ENCODE data around the gene MIOX.

Gene MIOX

GRCh38 chr22:50456466-50457234, 30.0 kb upstream of the MIOX start:
- H3K27me3 ChIP-seq (ENCODE audit: control insufficient read depth in 1 of 2, insufficient read depth in 2 of 2, low read length in 2 of 2): no peaks in the 10 kb centered on the region
- no peaks in the 10 kb centered on the region for H3K9me3 ChIP-seq (ENCODE audit: control insufficient read depth in 2 of 2, low read length in 2 of 2)
- H3K4me3 ChIP-seq (ENCODE audit: low read length in 2 of 2): no peak overlapping the region
- H3K4me1 ChIP-seq (ENCODE audit: control insufficient read depth, insufficient read depth, low read length): no peaks in the 10 kb centered on the region
- no peak overlapping the region for H3K27ac ChIP-seq (ENCODE audit: low read length)
- H3K36me3 ChIP-seq (ENCODE audit: control insufficient read depth in 2 of 2, insufficient read depth in 2 of 2, low read length in 2 of 2): peaks cover 40 to 49% of the 10 kb centered on the region in 2 donors
- no peak overlapping the region for H3K9ac ChIP-seq (ENCODE audit: low read length in 2 of 2)

- no peak overlapping the region for H3K4me3 ChIP-seq (ENCODE audit: low read length in 2 of 2)
- H3K9me3 ChIP-seq (ENCODE audit: control insufficient read depth in 2 of 2, low read length in 2 of 2): no peaks in the 10 kb centered on the region
- H3K4me1 ChIP-seq (ENCODE audit: control insufficient read depth, insufficient read depth, low read length): no peaks in the 10 kb centered on the region
- H3K9ac ChIP-seq (ENCODE audit: low read length in 2 of 2): no peak overlapping the region
- peaks cover 51 to 60% of the 10 kb centered on the region in 2 donors for H3K36me3 ChIP-seq (ENCODE audit: control insufficient read depth in 2 of 2, insufficient read depth in 2 of 2, low read length in 2 of 2)
- H3K27ac ChIP-seq (ENCODE audit: low read length): no peak overlapping the region
- H3K27me3 ChIP-seq (ENCODE audit: control insufficient read depth in 1 of 2, insufficient read depth in 2 of 2, low read length in 2 of 2): no peaks in the 10 kb centered on the region
Observed at GRCh38 chr22:50459016-50459415, 27.6 kb upstream of the MIOX start.

GRCh38 chr22:50459496-50460140, 27.0 kb upstream of the MIOX start:
- no peaks in the 10 kb centered on the region for H3K9me3 ChIP-seq (ENCODE audit: control insufficient read depth in 2 of 2, low read length in 2 of 2)
- H3K4me3 ChIP-seq (ENCODE audit: low read length in 2 of 2): no peak overlapping the region
- no peaks in the 10 kb centered on the region for H3K4me1 ChIP-seq (ENCODE audit: control insufficient read depth, insufficient read depth, low read length)
- H3K9ac ChIP-seq (ENCODE audit: low read length in 2 of 2): no peak overlapping the region
- H3K36me3 ChIP-seq (ENCODE audit: control insufficient read depth in 2 of 2, insufficient read depth in 2 of 2, low read length in 2 of 2): peaks cover 53 to 63% of the 10 kb centered on the region in 2 donors
- no peak overlapping the region for H3K27ac ChIP-seq (ENCODE audit: low read length)
- H3K27me3 ChIP-seq (ENCODE audit: control insufficient read depth in 1 of 2, insufficient read depth in 2 of 2, low read length in 2 of 2): no peaks in the 10 kb centered on the region

GRCh38 chr22:50460938-50461337, 25.7 kb upstream of the MIOX start:
- H3K27me3 ChIP-seq (ENCODE audit: control insufficient read depth in 1 of 2, insufficient read depth in 2 of 2, low read length in 2 of 2): no peaks in the 10 kb centered on the region
- no peaks in the 10 kb centered on the region for H3K9me3 ChIP-seq (ENCODE audit: control insufficient read depth in 2 of 2, low read length in 2 of 2)
- no peak overlapping the region for H3K9ac ChIP-seq (ENCODE audit: low read length in 2 of 2)
- H3K4me1 ChIP-seq (ENCODE audit: control insufficient read depth, insufficient read depth, low read length): no peaks in the 10 kb centered on the region
- H3K27ac ChIP-seq (ENCODE audit: low read length): no peak overlapping the region
- peaks cover 59 to 64% of the 10 kb centered on the region in 2 donors for H3K36me3 ChIP-seq (ENCODE audit: control insufficient read depth in 2 of 2, insufficient read depth in 2 of 2, low read length in 2 of 2)
- no peak overlapping the region for H3K4me3 ChIP-seq (ENCODE audit: low read length in 2 of 2)

- no peak overlapping the region for H3K27ac ChIP-seq (ENCODE audit: low read length)
- no peak overlapping the region for H3K9ac ChIP-seq (ENCODE audit: low read length in 2 of 2)
- H3K4me1 ChIP-seq (ENCODE audit: control insufficient read depth, insufficient read depth, low read length): no peaks in the 10 kb centered on the region
- no peaks in the 10 kb centered on the region for H3K27me3 ChIP-seq (ENCODE audit: control insufficient read depth in 1 of 2, insufficient read depth in 2 of 2, low read length in 2 of 2)
- no peak overlapping the region for H3K4me3 ChIP-seq (ENCODE audit: low read length in 2 of 2)
- H3K36me3 ChIP-seq (ENCODE audit: control insufficient read depth in 2 of 2, insufficient read depth in 2 of 2, low read length in 2 of 2): peaks cover 61 to 66% of the 10 kb centered on the region in 2 donors
- H3K9me3 ChIP-seq (ENCODE audit: control insufficient read depth in 2 of 2, low read length in 2 of 2): no peaks in the 10 kb centered on the region
Observed at GRCh38 chr22:50461536-50461935, 25.1 kb upstream of the MIOX start.

- Histone ChIP-seq H3K4me3 (ENCODE audit: low read length in 2 of 2) (no peak overlapping the region), H3K27ac (ENCODE audit: low read length) (no peak overlapping the region), H3K27me3 (ENCODE audit: control insufficient read depth in 1 of 2, insufficient read depth in 2 of 2, low read length in 2 of 2) (no peaks in the 10 kb centered on the region), H3K36me3 (ENCODE audit: control insufficient read depth in 2 of 2, insufficient read depth in 2 of 2, low read length in 2 of 2) (peaks cover 66 to 69% of the 10 kb centered on the region in 2 donors), H3K9me3 (ENCODE audit: control insufficient read depth in 2 of 2, low read length in 2 of 2) (no peaks in the 10 kb centered on the region), H3K9ac (ENCODE audit: low read length in 2 of 2) (no peak overlapping the region), H3K4me1 (ENCODE audit: control insufficient read depth, insufficient read depth, low read length) (no peaks in the 10 kb centered on the region)
Observed at GRCh38 chr22:50461979-50462540, 24.6 kb upstream of the MIOX start.

GRCh38 chr22:50463188-50463900, 23.3 kb upstream of the MIOX start:
- Histone ChIP-seq H3K36me3 (ENCODE audit: control insufficient read depth in 2 of 2, insufficient read depth in 2 of 2, low read length in 2 of 2) (peaks cover 67 to 69% of the 10 kb centered on the region in 2 donors), H3K4me1 (ENCODE audit: control insufficient read depth, insufficient read depth, low read length) (no peaks in the 10 kb centered on the region), H3K9ac (ENCODE audit: low read length in 2 of 2) (no peak overlapping the region), H3K27me3 (ENCODE audit: control insufficient read depth in 1 of 2, insufficient read depth in 2 of 2, low read length in 2 of 2) (no peaks in the 10 kb centered on the region), H3K9me3 (ENCODE audit: control insufficient read depth in 2 of 2, low read length in 2 of 2) (no peaks in the 10 kb centered on the region), H3K27ac (ENCODE audit: low read length) (no peak overlapping the region), H3K4me3 (ENCODE audit: low read length in 2 of 2) (no peak overlapping the region)

GRCh38 chr22:50464451-50464850, 22.2 kb upstream of the MIOX start:
- H3K4me1 ChIP-seq (ENCODE audit: control insufficient read depth, insufficient read depth, low read length): peaks cover 5% of the 10 kb centered on the region
- no peaks in the 10 kb centered on the region for H3K9me3 ChIP-seq (ENCODE audit: control insufficient read depth in 2 of 2, low read length in 2 of 2)
- no peaks in the 10 kb centered on the region for H3K27me3 ChIP-seq (ENCODE audit: control insufficient read depth in 1 of 2, insufficient read depth in 2 of 2, low read length in 2 of 2)
- no peak overlapping the region for H3K27ac ChIP-seq (ENCODE audit: low read length)
- H3K9ac ChIP-seq (ENCODE audit: low read length in 2 of 2): no peak overlapping the region
- H3K36me3 ChIP-seq (ENCODE audit: control insufficient read depth in 2 of 2, insufficient read depth in 2 of 2, low read length in 2 of 2): peaks cover 61 to 64% of the 10 kb centered on the region in 2 donors
- no peak overlapping the region for H3K4me3 ChIP-seq (ENCODE audit: low read length in 2 of 2)

- peaks cover 57 to 60% of the 10 kb centered on the region in 2 donors for H3K36me3 ChIP-seq (ENCODE audit: control insufficient read depth in 2 of 2, insufficient read depth in 2 of 2, low read length in 2 of 2)
- no peak overlapping the region for H3K4me3 ChIP-seq (ENCODE audit: low read length in 2 of 2)
- no peak overlapping the region for H3K27ac ChIP-seq (ENCODE audit: low read length)
- peaks cover 10% of the 10 kb centered on the region for H3K4me1 ChIP-seq (ENCODE audit: control insufficient read depth, insufficient read depth, low read length)
- no peaks in the 10 kb centered on the region for H3K27me3 ChIP-seq (ENCODE audit: control insufficient read depth in 1 of 2, insufficient read depth in 2 of 2, low read length in 2 of 2)
- H3K9ac ChIP-seq (ENCODE audit: low read length in 2 of 2): no peak overlapping the region
- no peaks in the 10 kb centered on the region for H3K9me3 ChIP-seq (ENCODE audit: control insufficient read depth in 2 of 2, low read length in 2 of 2)
Observed at GRCh38 chr22:50465066-50465930, 21.4 kb upstream of the MIOX start.

- Histone ChIP-seq H3K9me3 (ENCODE audit: control insufficient read depth in 2 of 2, low read length in 2 of 2) (no peaks in the 10 kb centered on the region), H3K4me3 (ENCODE audit: low read length in 2 of 2) (no peak overlapping the region), H3K27ac (ENCODE audit: low read length) (no peak overlapping the region), H3K4me1 (ENCODE audit: control insufficient read depth, insufficient read depth, low read length) (peaks cover 30% of the 10 kb centered on the region), H3K9ac (ENCODE audit: low read length in 2 of 2) (no peak overlapping the region), H3K36me3 (ENCODE audit: control insufficient read depth in 2 of 2, insufficient read depth in 2 of 2, low read length in 2 of 2) (peaks cover 41 to 42% of the 10 kb centered on the region in 2 donors), H3K27me3 (ENCODE audit: control insufficient read depth in 1 of 2, insufficient read depth in 2 of 2, low read length in 2 of 2) (no peaks in the 10 kb centered on the region)
Observed at GRCh38 chr22:50467341-50467740, 19.3 kb upstream of the MIOX start.

All from stomach smooth muscle (tissue), 2 donors.